Hepatocyte (in vitro differentiated cells): ENCODE results near the gene TNFAIP8L3.

ENCODE experiments used
- CTCF ChIP-seq: fragments of 200-600 bp; sonication (generic); IDR thresholded peaks from 2 replicates; pipeline ENCODE4 v1.5.1; 2016; ENCODE audit warnings: antibody characterized with exemption, mild to moderate bottlenecking; ENCODE audit not compliant: poor library complexity
- EZH2 ChIP-seq: fragments of 200-600 bp; sonication (generic); IDR thresholded peaks from 2 replicates; pipeline ENCODE4 v1.6.1; 2016; ENCODE audit warnings: antibody characterized with exemption, mild to moderate bottlenecking, borderline replicate concordance
- EZH2phosphoT487 ChIP-seq: fragments of 200-600 bp; sonication (generic); IDR thresholded peaks from one replicate; pipeline ENCODE4 v1.6.1; 2018; ENCODE audit warnings: antibody characterized with exemption, mild to moderate bottlenecking, low read depth, moderate library complexity; ENCODE audit not compliant: unreplicated experiment, severe bottlenecking

GRCh38 chr15:51117270-51117669 lies 22.6 kb upstream of the TNFAIP8L3 start:
- no peak for TF ChIP-seq CTCF
- no peak for TF ChIP-seq EZH2
- TF ChIP-seq EZH2phosphoT487, result no peak
